Stomach (tissue), 9 donors: ENCODE data around the gene BCO1. TPM values are rescaled to one million over a fixed set of nuclear protein-coding genes. Genes with fewer than 3 reads are reported as not detected.
A peak's percentile ranks its signal among the peaks of the same experiment; 100 is the strongest.

ENCODE experiments used
- DNase-seq, 2 donors: peaks; one replicate each; pipeline versions ENCODE4 v3.0.0 to v3.0.0-alpha.2; 2013 to 2019
- H3K27ac ChIP-seq, 5 donors: fragments of 200-600 bp in 4 of 5; sonication (generic) in 4 of 5; one replicate each; pipeline ENCODE4 v1.5.1; 2013 to 2019; ENCODE audit warnings: mild to moderate bottlenecking in 1 of 5, moderate library complexity in 1 of 5
- H3K27me3 ChIP-seq, 3 donors: fragments of 200-600 bp; sonication (generic); one replicate each; pipeline ENCODE4 v1.5.1; 2017 to 2019; ENCODE audit warnings: mixed run types in 1 of 3
- H3K36me3 ChIP-seq, 4 donors: fragments of 200-600 bp; sonication (generic); 1 replicate in 3 of 4; 2 replicates in 1 of 4; pipeline ENCODE4 v1.5.1; 2016 to 2019
- H3K4me1 ChIP-seq, 4 donors: fragments of 200-600 bp; sonication (generic); one replicate each; pipeline ENCODE4 v1.5.1; 2016 to 2019
- H3K4me3 ChIP-seq, 4 donors: fragments of 200-600 bp; sonication (generic) in 3 of 4; one replicate each; pipeline ENCODE4 v1.5.1; 2016 to 2019; ENCODE audit warnings: mild to moderate bottlenecking in 1 of 4
- H3K9me3 ChIP-seq, 4 donors: fragments of 200-600 bp; sonication (generic); one replicate each; pipeline ENCODE4 v1.5.1; 2016 to 2019
- EP300 ChIP-seq: sonication (generic); formaldehyde crosslinking; IDR thresholded peaks from one replicate; pipeline ENCODE4 v1.6.1; 2017; ENCODE audit warnings: antibody characterized with exemption
- POLR2A ChIP-seq, 4 donors: fragments of 450-650 bp; IDR thresholded peaks; one replicate each; pipeline ENCODE4 v1.6.1; 2016; ENCODE audit warnings: antibody characterized with exemption in 4 of 4, control low read depth in 2 of 4, mild to moderate bottlenecking in 1 of 4, moderate library complexity in 1 of 4
- POLR2AphosphoS5 ChIP-seq, 3 donors: sonication (generic); formaldehyde crosslinking; IDR thresholded peaks; one replicate each; pipeline ENCODE4 v1.6.1; 2016; ENCODE audit warnings: antibody characterized with exemption in 3 of 3
- WGBS, 5 donors: extraction: QIAGEN DNeasy Blood & Tissue Kit in 3 of 5; methylation state at CpG; one replicate each; pipeline versions ENCODE4 v1.1.5 to v1.1.7; 2013 to 2018; 5-methylcytosine and 5-hydroxymethylcytosine counted together
- intact Hi-C: fragments of 100-400 bp; cut with DNase I; formaldehyde crosslinking; loops from one replicate; pipeline ENCODE4 v1.15.1; 2023; ENCODE audit warnings: low total_unique reads
- polyA plus RNA-seq, 3 donors: library from polyadenylated mRNA; stranded (reverse); fragments of 200-250 nt; gene quantifications; one replicate each; pipeline ENCODE4 v1.2.3, GENCODE V29; 2013
- total RNA-seq, 5 donors: library from RNA; depleted of rRNA; stranded (reverse); fragments of >200 nt; gene quantifications; one replicate each; pipeline versions ENCODE4 v1.1.0 to v1.2.3, GENCODE V29; 2014 to 2016
- TF ChIP-seq, protein P1 (sequence below), 7 experiments: fragments of 450-650 bp in 4 of 7; fragments of 200-600 bp in 3 of 7; sonication (generic) in 3 of 7; IDR thresholded peaks; one replicate each; pipeline ENCODE4 v1.5.1; 2016 to 2019; ENCODE audit warnings: antibody characterized with exemption in 7 of 7, control low read depth in 2 of 7, mild to moderate bottlenecking in 1 of 7
- donor health status: healthy with polysubstance abuse.
- donor health status: Bipolar disorder and iron deficiency.
- donor health status: healthy.

Gene BCO1
- total and polyA plus RNA-seq, 8 donors, result 0.38 to 5.8 (median 2.1) TPM; not detected in 3

DNA sequence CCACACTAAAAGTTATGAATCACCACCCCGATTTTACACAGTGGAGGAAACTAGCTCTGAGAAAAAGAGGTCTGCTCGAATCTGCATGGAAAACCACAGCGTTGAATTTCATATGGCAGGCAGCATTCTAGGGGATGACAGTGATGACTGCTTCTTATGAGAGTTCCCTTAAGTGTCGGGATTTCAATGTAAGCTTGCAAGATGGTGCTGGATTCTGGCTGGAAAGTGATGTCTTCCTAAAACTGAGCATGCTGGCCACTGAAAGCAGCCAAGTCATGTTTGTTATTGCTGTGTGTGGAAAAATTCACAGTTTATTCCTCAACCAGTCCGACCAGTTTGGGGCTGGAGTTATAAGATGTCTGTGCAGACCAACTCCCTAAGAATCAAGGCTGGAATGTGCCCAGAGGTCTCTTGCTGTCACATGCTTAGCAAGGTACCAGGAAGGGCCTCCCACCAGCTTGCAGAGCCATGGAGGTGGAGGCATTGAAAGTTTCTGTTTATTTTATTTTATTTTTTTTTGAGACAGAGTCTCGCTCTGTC, 39.1 kb downstream of the BCO1 start:
- peak overlapping the region; percentile 67 to 85 (median 83) for H3K27ac ChIP-seq
- H3K36me3 ChIP-seq, result no peaks in the 10 kb centered on the region
- intact Hi-C loops, result no loop called here
- no peak overlapping the region for H3K4me3 ChIP-seq
- H3K4me1 ChIP-seq, result peaks cover 22 to 33% (median 26%) of the 10 kb centered on the region in 4 donors
- TF ChIP-seq POLR2A (IDR thresholded peaks at IDR 0.05) (no peak), EP300 (no peak), POLR2AphosphoS5 (IDR thresholded peaks at IDR 0.05) (peak in 2 of 3 donors; percentile 51 to 79)
- TF ChIP-seq, protein P1, sequence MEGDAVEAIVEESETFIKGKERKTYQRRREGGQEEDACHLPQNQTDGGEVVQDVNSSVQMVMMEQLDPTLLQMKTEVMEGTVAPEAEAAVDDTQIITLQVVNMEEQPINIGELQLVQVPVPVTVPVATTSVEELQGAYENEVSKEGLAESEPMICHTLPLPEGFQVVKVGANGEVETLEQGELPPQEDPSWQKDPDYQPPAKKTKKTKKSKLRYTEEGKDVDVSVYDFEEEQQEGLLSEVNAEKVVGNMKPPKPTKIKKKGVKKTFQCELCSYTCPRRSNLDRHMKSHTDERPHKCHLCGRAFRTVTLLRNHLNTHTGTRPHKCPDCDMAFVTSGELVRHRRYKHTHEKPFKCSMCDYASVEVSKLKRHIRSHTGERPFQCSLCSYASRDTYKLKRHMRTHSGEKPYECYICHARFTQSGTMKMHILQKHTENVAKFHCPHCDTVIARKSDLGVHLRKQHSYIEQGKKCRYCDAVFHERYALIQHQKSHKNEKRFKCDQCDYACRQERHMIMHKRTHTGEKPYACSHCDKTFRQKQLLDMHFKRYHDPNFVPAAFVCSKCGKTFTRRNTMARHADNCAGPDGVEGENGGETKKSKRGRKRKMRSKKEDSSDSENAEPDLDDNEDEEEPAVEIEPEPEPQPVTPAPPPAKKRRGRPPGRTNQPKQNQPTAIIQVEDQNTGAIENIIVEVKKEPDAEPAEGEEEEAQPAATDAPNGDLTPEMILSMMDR (IDR thresholded peaks at IDR 0.05), result no peak
- H3K27me3 ChIP-seq, result no peaks in the 10 kb centered on the region
- no peaks in the 10 kb centered on the region for H3K9me3 ChIP-seq
- peak; percentile 82 to 85 for DNase-seq
- 31 to 55% (median 49%) methylated on average over 6 of the region's 6 CpGs for WGBS, 5 donors

DNA sequence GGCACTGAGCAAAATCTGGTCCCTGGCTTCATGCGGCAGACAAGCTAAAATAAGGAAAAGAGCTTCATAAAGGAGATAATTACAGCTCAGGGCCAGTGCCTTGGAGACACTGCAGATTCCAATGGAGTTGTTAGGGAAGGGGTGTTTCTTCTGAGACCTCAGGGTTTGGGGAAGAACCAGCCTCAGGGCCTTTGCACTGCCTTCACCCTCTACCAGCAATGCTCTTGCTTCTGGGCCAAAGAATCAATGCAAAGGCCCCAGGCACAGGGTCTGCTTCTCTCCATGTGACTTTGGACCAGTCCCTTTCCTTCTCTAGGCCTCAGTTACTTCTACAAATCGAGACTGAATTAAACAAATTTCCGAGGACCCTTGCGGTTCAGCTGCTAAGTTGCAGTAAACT, 40.0 kb downstream of the BCO1 start:
- no peak overlapping the region for H3K4me3 ChIP-seq
- no peaks in the 10 kb centered on the region for H3K9me3 ChIP-seq
- peak overlapping the region; percentile 67 to 85 (median 83) for H3K27ac ChIP-seq
- TF ChIP-seq POLR2AphosphoS5 (IDR thresholded peaks at IDR 0.05) (no peak), EP300 (no peak), POLR2A (IDR thresholded peaks at IDR 0.05) (no peak)
- TF ChIP-seq, protein P1 (IDR thresholded peaks at IDR 0.05), result no peak
- H3K4me1 ChIP-seq, result peaks cover 18 to 27% (median 24%) of the 10 kb centered on the region in 4 donors
- no peaks in the 10 kb centered on the region for H3K27me3 ChIP-seq
- H3K36me3 ChIP-seq, result no peaks in the 10 kb centered on the region
- intact Hi-C loops, result no loop called here
- WGBS, 5 donors, result 92 to 98% (median 97%) methylated on average over 4 of the region's 4 CpGs
- DNase-seq, result no peak

DNA sequence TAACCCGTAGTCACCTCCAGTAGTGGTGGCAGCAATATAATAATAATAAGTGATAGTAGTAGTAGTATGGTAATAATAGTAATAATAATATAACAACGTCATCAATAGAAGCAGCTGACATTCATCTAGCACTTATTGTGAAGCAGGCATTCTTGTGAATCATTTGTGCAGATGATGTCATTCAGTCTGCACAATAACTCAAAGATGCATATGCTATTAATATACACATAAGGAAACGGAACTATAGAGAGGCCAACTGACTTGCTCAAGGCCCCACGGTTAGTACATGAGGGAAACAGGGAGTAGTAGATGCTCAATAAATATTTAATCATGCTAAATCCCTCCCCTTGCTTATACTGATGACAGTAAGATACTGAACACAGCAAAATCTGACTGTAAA, 40.9 kb downstream of the BCO1 start:
- no peak for DNase-seq
- no peaks in the 10 kb centered on the region for H3K9me3 ChIP-seq
- no peak overlapping the region for H3K4me3 ChIP-seq
- H3K27me3 ChIP-seq, result no peaks in the 10 kb centered on the region
- 48 to 60% (median 53%) methylated on average over 4 of the region's 4 CpGs for WGBS, 5 donors
- H3K36me3 ChIP-seq, result no peaks in the 10 kb centered on the region
- intact Hi-C loops, result no loop called here
- H3K4me1 ChIP-seq, result peaks cover 13 to 24% (median 18%) of the 10 kb centered on the region in 4 donors
- H3K27ac ChIP-seq, result peak overlapping the region in 1 of 5 donors; percentile 85
- TF ChIP-seq, protein P1 (IDR thresholded peaks at IDR 0.05), result no peak
- TF ChIP-seq POLR2A (IDR thresholded peaks at IDR 0.05), result no peak
- TF ChIP-seq POLR2AphosphoS5 (IDR thresholded peaks at IDR 0.05), result no peak
- TF ChIP-seq EP300, result no peak

DNA sequence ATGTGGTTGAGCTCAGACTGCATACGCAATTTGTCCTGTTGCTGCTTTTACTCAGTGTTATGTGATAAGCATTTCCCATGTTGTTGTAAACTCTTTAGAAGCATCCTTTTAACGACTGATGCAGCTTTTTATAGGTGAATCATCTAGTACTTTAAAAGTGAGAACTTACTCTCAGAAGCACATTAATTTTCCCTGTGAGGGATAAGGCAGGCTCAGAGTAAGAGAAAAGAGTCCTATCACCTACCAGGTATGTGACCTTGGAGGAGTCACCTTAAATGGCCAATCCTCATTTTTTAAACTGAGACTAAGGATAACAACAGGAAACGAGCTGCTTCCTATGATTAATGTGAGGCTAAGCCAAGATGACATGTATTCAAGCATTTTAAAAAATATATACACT, 41.9 kb downstream of the BCO1 start:
- DNase-seq, result no peak
- no peak overlapping the region for H3K4me3 ChIP-seq
- H3K4me1 ChIP-seq, result peaks cover 3 to 16% (median 9%) of the 10 kb centered on the region in 4 donors
- TF ChIP-seq EP300 (no peak), POLR2A (IDR thresholded peaks at IDR 0.05) (no peak), POLR2AphosphoS5 (IDR thresholded peaks at IDR 0.05) (no peak)
- TF ChIP-seq, protein P1 (IDR thresholded peaks at IDR 0.05), result no peak
- H3K36me3 ChIP-seq, result no peaks in the 10 kb centered on the region
- 28 to 47% (median 39%) methylated on average over 3 of the region's 3 CpGs for WGBS, 5 donors
- H3K27me3 ChIP-seq, result no peaks in the 10 kb centered on the region
- intact Hi-C loops, result no loop called here
- no peak overlapping the region for H3K27ac ChIP-seq
- no peaks in the 10 kb centered on the region for H3K9me3 ChIP-seq
